Measurements from ENCODE around the gene PDK3.

Gene PDK3

GRCh38 chrX:24464836-24465531, at the start of gene PDK3:
Gene PDK3, plus strand, starts transcription at chrX:24465286. Its CDS starts 170 bp downstream, at chrX:24465456.
- peak; percentile 75 for DNase-seq (ENCODE audit: low read depth)

GRCh38 chrX:24415921-24416320, 49.2 kb upstream of the PDK3 start:
- no peak for DNase-seq (ENCODE audit: low read depth)

DNA sequence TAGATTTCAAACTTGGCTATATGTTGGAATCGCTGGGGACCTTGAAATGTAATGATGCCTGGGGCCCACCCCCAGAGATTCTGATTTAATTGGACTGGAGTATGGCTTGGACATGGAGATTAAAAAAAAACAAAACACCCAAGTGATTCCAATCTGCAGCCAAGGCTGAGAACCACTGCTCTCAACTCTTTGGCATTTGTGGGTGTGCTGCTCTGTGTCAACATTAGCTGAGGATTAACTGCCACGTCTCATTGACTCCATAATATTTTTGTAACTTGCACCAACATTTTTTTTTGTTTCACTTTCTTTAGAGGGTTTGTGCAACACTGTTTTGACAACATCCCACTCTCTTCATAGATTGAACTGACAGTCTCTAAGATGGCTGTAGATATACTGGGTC, 41.1 kb upstream of the PDK3 start:
- no peak for DNase-seq (ENCODE audit: low read depth)

DNA sequence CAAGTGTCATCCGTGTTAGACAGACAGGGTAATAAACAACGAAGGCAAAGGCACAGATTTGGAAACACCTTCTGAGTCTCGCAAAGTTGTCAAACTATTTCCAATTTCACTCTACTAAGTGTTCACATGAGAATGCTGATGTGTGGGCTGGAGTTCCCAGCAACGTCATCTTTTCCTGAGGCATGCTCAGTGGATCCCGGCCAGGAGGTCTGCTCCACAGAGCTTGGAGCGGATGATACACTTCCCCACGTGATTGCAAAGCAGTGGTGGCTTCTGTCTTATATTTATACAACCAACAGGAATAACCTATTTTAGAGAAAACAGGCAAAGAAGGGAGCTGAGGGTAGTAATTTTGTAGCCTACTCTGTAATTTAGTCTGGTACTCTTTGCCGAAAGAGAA, 40.1 kb upstream of the PDK3 start:
- DNase-seq (ENCODE audit: low read depth) = no peak

DNA sequence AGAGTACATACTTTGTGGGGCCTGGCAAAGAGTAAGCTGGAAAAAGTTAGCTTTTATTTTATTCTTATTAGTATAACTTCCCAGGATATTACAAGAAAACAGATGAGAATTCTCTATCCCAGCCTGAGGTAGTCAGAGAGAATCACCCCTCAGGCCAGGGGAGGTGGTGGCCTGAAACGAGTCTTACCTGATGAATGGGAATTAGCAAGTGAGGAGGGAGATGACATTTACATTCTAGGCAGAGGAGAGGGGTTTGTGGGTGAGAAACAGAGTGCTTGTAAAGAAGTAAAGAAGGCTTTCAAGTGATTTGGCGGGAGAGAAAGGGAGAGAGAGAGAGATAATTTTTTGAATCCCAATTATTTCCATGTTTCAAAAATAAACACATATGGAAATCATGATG, 39.3 kb upstream of the PDK3 start:
- DNase-seq (ENCODE audit: low read depth) = no peak

DNA sequence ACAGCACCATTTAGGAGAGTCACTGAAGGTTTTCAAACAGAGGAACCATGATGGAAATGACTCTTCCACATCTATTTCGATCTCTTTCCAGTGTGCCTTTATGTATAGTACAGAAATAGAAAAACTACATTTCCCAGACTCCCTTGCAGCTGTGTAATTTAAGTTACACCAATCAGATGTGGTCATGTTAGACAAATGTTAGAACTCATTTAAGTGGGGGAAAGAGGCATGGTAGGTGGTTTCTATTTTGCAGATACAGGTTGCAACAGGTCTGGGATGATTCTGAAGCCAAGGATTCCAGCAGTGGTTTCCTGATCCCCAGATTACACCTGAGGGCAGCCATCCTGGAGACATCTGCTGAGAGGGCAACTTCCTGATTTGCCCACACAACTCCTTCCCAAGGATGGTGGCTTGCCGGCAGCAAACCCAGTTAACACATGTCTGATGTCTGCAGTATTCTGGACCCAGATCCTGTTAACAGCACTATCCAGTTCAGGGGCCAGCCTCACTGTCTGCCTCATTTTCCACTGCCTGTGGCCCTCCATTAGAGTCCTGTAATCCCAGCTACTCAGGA, 38.7 kb upstream of the PDK3 start:
- no peak for DNase-seq (ENCODE audit: low read depth)

DNA sequence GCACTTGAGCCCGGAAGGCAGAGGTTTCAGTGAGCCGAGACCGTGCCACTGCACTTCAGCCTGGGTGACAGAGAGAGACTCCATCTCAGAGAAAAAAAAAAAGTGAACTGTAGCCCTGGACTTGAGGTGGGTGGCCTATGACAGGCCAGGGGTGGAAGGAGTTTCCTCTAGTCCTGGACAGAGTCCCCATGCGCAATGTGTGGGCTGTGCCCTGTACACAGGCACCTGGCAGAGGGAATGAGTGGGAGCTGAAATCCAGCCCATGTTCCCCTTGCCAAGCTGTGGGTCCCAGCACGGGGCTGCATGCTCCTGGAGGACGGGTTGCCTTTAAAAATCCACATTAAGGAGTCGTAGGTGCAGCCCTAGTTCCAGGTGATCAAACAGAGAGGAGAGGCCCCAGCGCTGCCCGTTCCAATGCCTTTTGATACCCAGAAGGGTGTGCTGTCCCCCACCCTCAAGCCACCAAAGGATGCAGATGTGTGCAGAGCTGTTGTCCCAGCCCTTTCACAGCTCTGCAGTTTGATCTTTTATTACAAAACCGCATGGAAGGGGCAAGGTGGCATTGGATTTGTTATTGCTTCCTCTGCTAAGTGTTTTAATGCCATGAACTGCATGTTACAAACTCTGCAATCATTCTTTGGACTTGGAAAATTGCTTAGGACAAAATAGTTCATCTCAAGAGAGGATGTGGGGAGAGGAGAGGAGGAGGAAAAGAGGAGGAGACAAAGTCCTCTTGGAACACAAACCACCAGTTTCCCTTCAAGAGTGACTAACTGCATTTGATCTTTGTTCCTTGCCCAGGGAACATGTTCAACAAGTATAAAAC, 38.0 kb upstream of the PDK3 start:
- no peak for DNase-seq (ENCODE audit: low read depth)

- no peak for DNase-seq (ENCODE audit: low read depth)
These were observed 37.4 kb upstream of the PDK3 start for GRCh38 chrX:24427747-24428019.

DNA sequence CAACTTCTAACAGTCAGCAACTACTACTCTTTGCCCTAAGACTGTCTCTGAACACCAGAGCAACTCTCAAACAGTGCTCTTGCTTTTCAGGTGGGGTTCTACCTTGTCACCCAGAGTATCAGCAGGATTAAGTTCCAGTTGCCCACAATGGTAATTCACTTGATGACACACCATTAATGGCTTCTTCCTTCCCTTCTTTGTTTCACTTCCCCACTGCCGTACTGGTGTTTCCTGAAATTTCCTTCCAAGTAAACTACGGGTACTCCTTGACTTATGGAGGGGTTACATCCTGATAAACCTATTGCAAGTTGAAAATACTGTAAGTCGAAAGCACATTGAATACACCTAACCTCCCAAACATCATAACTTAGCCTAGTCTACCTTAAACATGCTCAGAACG, 36.6 kb upstream of the PDK3 start:
- DNase-seq (ENCODE audit: low read depth) = no peak

DNA sequence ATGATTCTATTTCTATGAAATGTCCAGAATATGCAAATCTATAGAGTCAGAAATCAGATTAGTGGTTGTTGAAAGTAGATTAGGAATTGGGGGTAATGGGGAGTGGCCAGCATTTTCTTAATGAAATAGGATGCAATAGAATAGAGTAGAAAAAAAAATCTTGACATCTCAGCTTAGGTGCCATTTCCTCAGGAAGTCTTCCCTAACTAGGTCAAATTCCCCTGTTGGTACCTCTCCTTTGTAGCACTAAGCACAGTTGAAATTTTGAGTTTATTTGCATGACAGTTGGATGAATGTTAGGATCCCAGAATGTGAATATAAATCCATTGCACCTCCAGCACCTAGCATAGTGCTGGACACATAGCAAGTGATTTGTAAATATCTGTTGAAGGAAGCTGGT, 30.0 kb upstream of the PDK3 start:
- DNase-seq (ENCODE audit: low read depth) = no peak

DNA sequence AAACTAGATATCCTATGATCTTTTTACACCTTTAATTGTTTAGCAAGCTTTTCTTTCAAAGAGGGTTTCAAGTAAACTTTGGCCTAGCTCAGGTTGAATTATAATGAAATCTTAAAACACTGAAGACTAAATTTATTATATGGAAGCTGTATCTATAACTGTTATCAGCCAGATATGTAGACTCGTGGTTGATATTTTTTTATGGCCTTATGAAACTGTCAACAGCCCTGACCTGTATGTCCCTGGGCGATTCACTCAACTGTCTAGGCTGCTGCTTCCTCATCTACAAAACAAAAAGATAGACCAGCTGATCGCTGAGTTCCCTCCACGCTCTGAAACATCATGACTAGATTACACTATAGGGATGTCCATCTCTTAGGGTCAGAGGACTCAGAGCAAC, 21.2 kb upstream of the PDK3 start:
- no peak for DNase-seq (ENCODE audit: low read depth)

GRCh38 chrX:24444645-24445044, 20.4 kb upstream of the PDK3 start:
- DNase-seq (ENCODE audit: low read depth) = no peak

GRCh38 chrX:24448762-24449250, 16.3 kb upstream of the PDK3 start:
- no peak for DNase-seq (ENCODE audit: low read depth)

DNA sequence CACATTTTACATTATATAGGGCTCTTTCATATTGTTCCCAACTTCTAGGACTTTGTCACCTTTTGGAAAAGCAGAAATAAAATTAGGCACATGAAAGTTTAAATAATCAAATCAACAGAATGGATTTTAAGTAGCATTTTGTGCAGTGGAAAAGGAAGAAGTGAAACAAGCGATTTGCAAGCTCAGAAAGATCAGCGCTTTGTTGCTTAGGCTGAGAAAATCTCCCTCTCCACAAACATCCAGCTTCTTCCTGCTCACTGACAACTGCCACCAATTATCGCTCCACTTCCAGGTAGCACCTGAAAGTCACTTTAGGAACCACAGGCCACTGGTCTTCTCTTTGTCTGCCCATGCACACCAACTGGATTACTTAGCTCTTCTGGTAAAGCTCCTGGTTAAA, 2.0 kb upstream of the PDK3 start:
- no peak for DNase-seq (ENCODE audit: low read depth)

- no peak for DNase-seq (ENCODE audit: low read depth)
These were observed 619 bp upstream of the PDK3 start for GRCh38 chrX:24464498-24464835.

DNA sequence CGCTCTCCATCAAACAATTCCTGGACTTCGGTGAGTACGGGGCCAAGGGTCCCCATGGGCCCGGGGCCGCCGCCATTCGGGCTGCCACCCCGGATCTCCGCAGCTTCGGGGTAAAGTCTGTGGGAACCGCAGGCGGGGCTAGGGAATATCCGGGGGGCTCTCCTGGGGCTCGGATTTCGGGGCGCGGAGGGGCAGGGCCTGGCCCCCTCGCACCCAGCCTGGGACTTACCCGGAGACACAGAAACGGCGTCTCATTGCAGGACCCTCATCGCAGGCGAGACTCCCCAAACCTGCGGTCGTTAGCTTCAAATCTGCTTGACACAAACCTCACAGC, 413 bp downstream of the PDK3 start:
- no peak for DNase-seq (ENCODE audit: low read depth)

GRCh38 chrX:24466025-24466424, 939 bp downstream of the PDK3 start:
- no peak for DNase-seq (ENCODE audit: low read depth)

GRCh38 chrX:24468245-24468644, 3.2 kb downstream of the PDK3 start:
- no peak for DNase-seq (ENCODE audit: low read depth)

DNA sequence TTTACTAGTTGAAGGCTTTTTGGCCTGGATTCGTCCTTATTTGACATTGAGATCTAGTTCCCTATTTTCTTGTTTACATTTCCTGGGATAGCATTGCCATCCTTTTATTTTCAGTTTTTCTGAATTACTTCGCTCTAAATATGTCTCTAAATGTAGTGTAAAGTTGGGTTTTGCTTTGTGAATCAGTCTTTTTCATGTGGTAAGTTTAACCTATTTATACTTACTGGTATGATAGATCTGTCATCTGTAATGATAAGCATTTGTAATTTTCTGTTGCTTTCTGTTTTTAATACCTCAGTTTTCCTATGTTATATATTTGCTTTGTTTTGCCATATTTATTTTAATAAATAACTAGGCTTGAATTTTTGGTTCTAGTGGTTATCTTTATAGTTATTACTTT, 6.7 kb downstream of the PDK3 start:
- no peak for DNase-seq (ENCODE audit: low read depth)

GRCh38 chrX:24475480-24475879, 10.4 kb downstream of the PDK3 start:
- DNase-seq (ENCODE audit: low read depth) = no peak

GRCh38 chrX:24478509-24478908, 13.4 kb downstream of the PDK3 start:
- no peak for DNase-seq (ENCODE audit: low read depth)

DNA sequence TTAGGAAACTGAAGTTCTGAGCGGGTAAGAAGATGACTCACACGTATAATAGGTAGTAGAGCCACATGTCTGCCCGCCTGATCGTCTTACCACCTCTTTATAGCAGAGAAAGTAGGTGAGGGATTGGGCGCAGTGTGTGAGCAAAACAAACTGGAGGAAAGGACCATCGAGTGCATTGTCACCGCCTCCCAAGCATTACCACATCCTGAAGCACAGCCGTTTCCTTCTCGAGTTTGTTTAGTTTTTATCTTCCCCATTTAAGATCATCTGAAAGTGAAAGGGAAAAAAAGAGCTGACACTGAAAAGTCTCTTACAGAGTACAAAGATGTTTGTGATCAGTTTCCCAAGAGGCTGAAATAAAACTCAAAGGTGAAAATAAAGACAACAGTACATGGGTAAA, 14.8 kb downstream of the PDK3 start:
- DNase-seq (ENCODE audit: low read depth) = peak; percentile 59

DNA sequence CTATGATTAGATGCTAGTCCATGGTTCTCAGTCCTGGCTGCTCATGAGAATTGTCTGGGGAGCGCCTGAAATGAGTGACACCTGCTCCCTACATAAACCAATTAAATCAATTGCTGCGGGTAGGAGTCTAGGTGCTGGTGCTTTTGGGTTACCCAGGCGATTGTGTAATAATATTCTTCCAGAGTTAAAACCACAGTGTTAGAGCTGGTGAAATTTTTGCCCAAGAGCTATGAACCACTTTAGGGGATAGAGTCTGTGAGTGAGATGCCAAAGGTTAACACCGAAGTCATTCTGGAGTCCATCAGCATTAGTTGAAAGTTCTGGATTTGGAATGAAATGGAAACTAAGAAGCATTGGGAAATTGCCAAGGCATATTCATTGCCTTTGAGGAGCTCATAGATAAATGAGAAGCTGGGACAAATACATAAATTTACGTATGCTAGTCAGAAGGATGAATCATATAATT, 15.3 kb downstream of the PDK3 start:
- DNase-seq (ENCODE audit: low read depth) = no peak

All from activated gamma-delta T cell treated with anti-CD3 and anti-CD28 coated beads, Interleukin-2, amount 50 U/mL, for 16 hours (primary cell).